LNCaP clone FGC (cell line): ENCODE measurements around the gene GOSR2.
"Not testable (repeated sequence)": the region's sequence is repeated elsewhere in the genome, so short reads cannot be mapped to it uniquely, and the experiment has no call there.

Experiments
- DNase-seq: peaks from one replicate; pipeline ENCODE4 v3.0.0-alpha.2; 2011; ENCODE audit warnings: low read depth
- H3K4me3 ChIP-seq: 2 replicates; pipeline ENCODE4 v1.5.1; 2011; ENCODE audit warnings: mild to moderate bottlenecking, low read depth, low read length, control low read depth
- TF ChIP-seq, protein P1 (sequence below): IDR thresholded peaks from 2 replicates; pipeline ENCODE4 v1.5.1; 2012; ENCODE audit warnings: mild to moderate bottlenecking; ENCODE audit not compliant: control insufficient read depth, insufficient read depth; ENCODE audit errors: extremely low read depth

Gene GOSR2

DNA sequence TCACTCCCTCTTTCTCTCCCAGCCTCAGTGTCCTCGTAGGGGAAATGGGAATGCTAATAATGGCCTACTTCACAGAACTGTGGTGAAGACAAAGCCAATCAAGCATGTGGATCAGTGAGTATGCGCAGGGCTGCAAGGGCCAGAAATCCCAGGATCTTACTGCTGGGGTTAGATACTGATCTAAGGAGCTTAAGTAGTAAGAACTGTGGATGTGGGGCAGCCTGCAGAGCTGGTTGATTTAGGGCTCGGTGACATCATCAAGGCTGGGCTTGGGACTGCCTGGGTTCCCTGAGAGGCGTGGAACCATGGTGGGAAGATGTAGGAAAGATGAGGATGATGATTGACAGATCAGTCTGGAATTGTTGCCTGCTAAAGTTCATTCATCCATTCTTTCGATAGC, 25.6 kb downstream of the GOSR2 start:
- no peak overlapping the region for H3K4me3 ChIP-seq
- no peak for DNase-seq
- TF ChIP-seq, protein P1, sequence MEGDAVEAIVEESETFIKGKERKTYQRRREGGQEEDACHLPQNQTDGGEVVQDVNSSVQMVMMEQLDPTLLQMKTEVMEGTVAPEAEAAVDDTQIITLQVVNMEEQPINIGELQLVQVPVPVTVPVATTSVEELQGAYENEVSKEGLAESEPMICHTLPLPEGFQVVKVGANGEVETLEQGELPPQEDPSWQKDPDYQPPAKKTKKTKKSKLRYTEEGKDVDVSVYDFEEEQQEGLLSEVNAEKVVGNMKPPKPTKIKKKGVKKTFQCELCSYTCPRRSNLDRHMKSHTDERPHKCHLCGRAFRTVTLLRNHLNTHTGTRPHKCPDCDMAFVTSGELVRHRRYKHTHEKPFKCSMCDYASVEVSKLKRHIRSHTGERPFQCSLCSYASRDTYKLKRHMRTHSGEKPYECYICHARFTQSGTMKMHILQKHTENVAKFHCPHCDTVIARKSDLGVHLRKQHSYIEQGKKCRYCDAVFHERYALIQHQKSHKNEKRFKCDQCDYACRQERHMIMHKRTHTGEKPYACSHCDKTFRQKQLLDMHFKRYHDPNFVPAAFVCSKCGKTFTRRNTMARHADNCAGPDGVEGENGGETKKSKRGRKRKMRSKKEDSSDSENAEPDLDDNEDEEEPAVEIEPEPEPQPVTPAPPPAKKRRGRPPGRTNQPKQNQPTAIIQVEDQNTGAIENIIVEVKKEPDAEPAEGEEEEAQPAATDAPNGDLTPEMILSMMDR, result no peak

DNA sequence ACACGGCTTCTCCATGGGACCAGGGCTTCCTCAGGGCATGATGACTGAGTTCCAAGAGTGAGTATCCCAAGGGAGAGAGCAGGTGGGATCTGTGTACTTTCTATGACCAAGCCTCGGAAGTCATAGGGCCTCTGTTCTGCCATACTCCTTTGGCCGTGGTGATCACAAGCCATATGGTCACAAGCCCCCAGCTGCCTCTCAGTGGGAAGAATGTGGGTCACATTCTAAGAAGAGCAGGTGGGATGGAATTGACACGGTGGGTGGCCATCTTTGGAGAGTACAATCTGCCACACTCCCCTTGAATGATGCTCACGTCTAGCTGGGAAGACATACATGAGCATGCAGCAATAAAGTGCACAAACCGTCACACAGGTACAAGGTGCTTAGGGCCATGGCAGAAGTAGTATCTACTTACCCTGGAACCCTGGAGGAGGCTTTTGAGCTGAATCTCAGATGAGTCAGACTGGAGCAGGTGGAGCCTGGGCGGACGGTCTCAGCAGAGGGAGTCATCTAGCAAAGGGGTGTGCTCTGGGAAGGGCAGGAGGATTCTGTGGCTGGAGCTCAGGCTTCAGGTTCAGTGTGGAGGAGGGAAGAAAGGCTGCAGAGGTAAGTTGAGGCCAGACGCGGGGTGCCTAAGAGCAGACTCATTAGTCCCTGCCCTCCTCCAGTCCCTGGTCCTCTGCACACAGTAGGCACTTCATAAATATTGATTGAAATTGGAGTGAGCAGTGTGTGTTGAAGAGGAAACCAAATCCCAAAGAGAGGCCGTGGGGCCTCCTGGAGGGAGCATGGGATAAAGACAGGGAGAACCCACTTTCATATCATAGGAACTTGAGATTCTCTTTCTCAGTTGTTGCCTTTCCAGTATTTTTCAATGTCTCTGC, 26.6 kb downstream of the GOSR2 start:
- H3K4me3 ChIP-seq, result no peak overlapping the region
- no peak for DNase-seq
- TF ChIP-seq, protein P1, result no peak

DNA sequence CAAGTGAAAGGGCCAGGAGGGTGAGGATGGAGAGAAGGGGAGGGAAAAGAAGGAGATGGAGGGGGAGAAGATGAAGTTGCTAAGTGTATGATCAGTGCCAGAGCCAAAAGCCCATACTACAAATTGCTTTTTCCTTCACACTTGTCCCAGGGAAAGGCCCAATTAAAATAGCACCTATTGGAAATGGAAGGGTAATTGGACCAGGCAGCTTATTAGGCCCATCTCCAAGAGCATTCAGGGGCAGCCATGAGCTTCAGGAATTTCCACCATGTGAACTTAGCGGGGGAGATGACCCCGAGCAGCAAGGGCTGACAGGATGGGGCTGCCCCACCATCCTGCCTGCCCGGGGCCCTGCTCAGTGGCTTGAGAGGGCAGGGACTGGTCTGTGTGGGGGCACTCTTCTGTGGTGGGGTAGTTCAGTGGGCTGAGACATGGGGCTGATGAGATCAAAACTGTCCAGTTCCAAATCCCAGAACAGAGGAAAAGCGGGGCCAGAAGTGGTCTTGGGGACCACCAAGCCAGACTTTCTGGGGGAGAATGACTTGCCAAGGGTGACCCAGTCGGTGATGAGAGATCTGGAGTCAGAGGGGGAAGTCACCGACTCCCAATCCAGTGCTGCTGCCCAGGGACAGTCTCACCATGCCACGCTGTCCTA, 27.5 kb downstream of the GOSR2 start:
- no peak for DNase-seq
- TF ChIP-seq, protein P1, result no peak
- H3K4me3 ChIP-seq, result no peak overlapping the region

GRCh38 chr17:46950997-46951621, 28.1 kb downstream of the GOSR2 start:
- TF ChIP-seq, protein P1, result no peak

DNA sequence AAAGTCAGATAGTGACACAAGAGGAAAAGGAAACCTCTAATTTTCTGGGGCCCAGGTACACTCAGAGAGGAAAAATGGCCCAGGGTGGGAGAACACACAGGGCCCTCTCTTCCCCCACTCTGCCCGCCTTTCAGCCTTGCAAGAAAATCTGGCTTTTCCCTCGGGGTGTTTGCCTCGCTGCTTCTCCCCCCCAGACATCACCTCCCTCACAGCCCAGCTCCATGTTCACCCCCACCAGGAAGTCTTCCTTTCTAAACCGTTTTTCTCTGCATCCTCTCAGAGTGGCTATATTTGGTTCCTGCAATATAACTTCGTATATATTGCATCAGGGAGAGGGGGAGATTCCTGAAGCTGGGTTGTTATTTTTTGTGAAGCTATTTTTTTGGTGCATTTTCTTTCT, 28.7 kb downstream of the GOSR2 start:
- TF ChIP-seq, protein P1, result no peak
- DNase-seq, result no peak
- no peak overlapping the region for H3K4me3 ChIP-seq

More at GRCh38 chr17:46950997-46951621, 28.1 kb downstream of the GOSR2 start:
- H3K4me3 ChIP-seq, result no peak overlapping the region
- no peak for DNase-seq

DNA sequence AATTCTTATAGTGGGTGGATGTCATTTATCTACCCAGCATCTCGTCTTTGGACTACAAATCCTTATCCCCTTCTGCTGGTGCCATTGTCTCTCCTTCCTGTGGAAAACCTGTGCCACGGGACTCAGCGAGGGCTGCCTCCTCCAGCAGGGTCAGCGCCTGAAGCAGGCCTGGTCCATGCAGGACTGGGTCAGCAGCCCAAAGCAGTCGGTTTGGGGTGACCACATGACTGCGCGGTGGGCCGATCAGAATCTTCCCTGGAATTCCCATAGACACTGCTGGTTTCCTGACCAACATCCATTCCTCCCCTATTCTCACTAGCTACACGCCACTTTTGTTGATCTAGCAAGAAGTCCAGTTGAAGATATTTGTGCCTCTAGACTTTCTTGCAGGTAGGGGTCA, 29.2 kb downstream of the GOSR2 start:
- TF ChIP-seq, protein P1, result no peak
- no peak for DNase-seq
- no peak overlapping the region for H3K4me3 ChIP-seq

GRCh38 chr17:46953191-46953590, 30.2 kb downstream of the GOSR2 start:
- H3K4me3 ChIP-seq, DNase-seq: not testable (repeated sequence)
